H1 (cell line): ENCODE measurements around the gene HDDC3. TPM values are rescaled to one million over a fixed set of nuclear protein-coding genes. Genes with fewer than 3 reads are reported as not detected.

Experiments used
- CTCF ChIA-PET: fragments of 300-600 bp; sonication (Branson Sonifier 250); formaldehyde crosslinking; loops from one replicate; lab custom pipeline; 2021; ENCODE audit not compliant: partially characterized antibody; lab: Charles Lee
- POLR2A ChIA-PET: fragments of 300-600 bp; sonication (Branson Sonifier 250); formaldehyde crosslinking; loops from one replicate; lab custom pipeline; 2021; ENCODE audit warnings: inconsistent platforms; ENCODE audit not compliant: partially characterized antibody; lab: Charles Lee
- DNase-seq, 2 experiments: peaks; one replicate each; pipeline versions ENCODE4 v3.0.0 to v3.0.0-alpha.2; 2010 to 2022; ENCODE audit warnings: low spot score in 2 of 2, low read depth in 1 of 2, mixed read lengths in 1 of 2
- FAIRE-seq: peaks from 2 replicates; lab custom pipeline; 2011; peaks lifted over from hg19 to GRCh38; lab: Jason Lieb, UNC
- H2AFZ ChIP-seq: 2 replicates; pipeline ENCODE4 v1.8.1; 2012; ENCODE audit warnings: low read length, inconsistent platforms
- H2AK5ac ChIP-seq: 2 replicates; pipeline ENCODE4 v1.6.1; 2013; ENCODE audit warnings: low read depth, low read length
- H2BK120ac ChIP-seq: replicated peaks from 2 replicates; pipeline ENCODE3; 2013; ENCODE audit warnings: low read depth, low read length, inconsistent platforms
- H2BK12ac ChIP-seq: 2 replicates; pipeline ENCODE4 v1.6.1; 2013; ENCODE audit warnings: low read depth, low read length
- H2BK15ac ChIP-seq: 2 replicates; pipeline ENCODE4 v1.6.1; 2013; ENCODE audit warnings: low read length
- H2BK20ac ChIP-seq: 2 replicates; pipeline ENCODE4 v1.6.1; 2013; ENCODE audit warnings: low read length
- H2BK5ac ChIP-seq: 2 replicates; pipeline ENCODE4 v1.6.1; 2013; ENCODE audit warnings: low read depth, low read length
- H3K14ac ChIP-seq: 2 replicates; pipeline ENCODE4 v1.6.1; 2013; ENCODE audit warnings: inconsistent platforms; ENCODE audit not compliant: insufficient read length
- H3K18ac ChIP-seq: 2 replicates; pipeline ENCODE4 v1.6.1; 2013; ENCODE audit warnings: low read length; ENCODE audit errors: extremely low read depth
- H3K23ac ChIP-seq: 2 replicates; pipeline ENCODE4 v1.6.1; 2013; ENCODE audit warnings: inconsistent platforms; ENCODE audit not compliant: insufficient read length
- H3K23me2 ChIP-seq: 2 replicates; pipeline ENCODE4 v1.6.1; 2013; ENCODE audit warnings: low read depth, low read length
- H3K27ac ChIP-seq: 2 replicates; pipeline ENCODE4 v1.6.1; 2011; ENCODE audit warnings: low read depth, low read length, inconsistent platforms
- H3K27me3 ChIP-seq, 4 experiments: replicated peaks in 1 of 4; 1 replicate in 1 of 4; 2 replicates in 3 of 4; pipeline versions ENCODE4 v1.6.1 to v1.8.1; 2011 to 2013; ENCODE audit warnings: low read length in 3 of 4, mild to moderate bottlenecking in 3 of 4, inconsistent platforms in 2 of 4, mixed read lengths in 2 of 4, moderate library complexity in 1 of 4; ENCODE audit not compliant: control insufficient read depth in 3 of 4, insufficient read depth in 3 of 4; ENCODE audit errors: extremely low read depth in 1 of 4
- H3K36me3 ChIP-seq, 4 experiments: 2 replicates each; pipeline versions ENCODE4 v1.6.1 to v1.8.1; 2011 to 2013; ENCODE audit warnings: mild to moderate bottlenecking in 4 of 4, low read length in 3 of 4, moderate library complexity in 2 of 4, control low read depth in 1 of 4, inconsistent platforms in 1 of 4; ENCODE audit not compliant: insufficient read depth in 4 of 4, control insufficient read depth in 2 of 4
- H3K4ac ChIP-seq: replicated peaks from 2 replicates; pipeline ENCODE3; 2013; ENCODE audit warnings: low read length, low read depth, mixed read lengths, inconsistent platforms; ENCODE audit not compliant: insufficient read length
- H3K4me1 ChIP-seq, 4 experiments: replicated peaks in 1 of 4; 1 replicate in 1 of 4; 2 replicates in 3 of 4; pipeline versions ENCODE4 v1.6.1 to v1.8.1; 2011 to 2013; ENCODE audit warnings: low read length in 3 of 4, inconsistent platforms in 2 of 4, mixed read lengths in 1 of 4; ENCODE audit not compliant: insufficient read depth in 4 of 4, control insufficient read depth in 3 of 4
- H3K4me2 ChIP-seq, 2 experiments: 2 replicates each; pipeline versions ENCODE4 v1.6.1 to v1.8.1; 2011 to 2013; ENCODE audit warnings: low read depth in 2 of 2, low read length in 2 of 2, control low read depth in 1 of 2, inconsistent platforms in 1 of 2, mild to moderate bottlenecking in 1 of 2; ENCODE audit not compliant: insufficient read depth in 1 of 2
- H3K4me3 ChIP-seq, 4 experiments: fragments of 200-600, 300-600 bp in 1 of 4; sonication (generic), shearing (Covaris generic), sonication (Bioruptor Twin) in 1 of 4; 2 replicates each; pipeline versions ENCODE4 v1.5.1 to v1.8.1; 2011 to 2016; ENCODE audit warnings: low read length in 4 of 4, low read depth in 3 of 4, control low read depth in 2 of 4, inconsistent platforms in 2 of 4, mild to moderate bottlenecking in 2 of 4, mixed read lengths in 1 of 4, moderate library complexity in 1 of 4; ENCODE audit not compliant: insufficient read depth in 2 of 4; ENCODE audit errors: extremely low read depth in 1 of 4
- H3K56ac ChIP-seq: replicated peaks from 2 replicates; pipeline ENCODE3; 2013; ENCODE audit warnings: low read depth, mild to moderate bottlenecking, mixed read lengths, low read length, inconsistent platforms; ENCODE audit not compliant: insufficient read length
- H3K79me1 ChIP-seq: 2 replicates; pipeline ENCODE4 v1.6.1; 2013; ENCODE audit warnings: low read depth, low read length, control low read depth
- H3K79me2 ChIP-seq, 2 experiments: 2 replicates each; pipeline versions ENCODE4 v1.6.1 to v1.8.1; 2012 to 2013; ENCODE audit warnings: low read length in 2 of 2, mild to moderate bottlenecking in 2 of 2, inconsistent platforms in 1 of 2; ENCODE audit not compliant: insufficient read depth in 2 of 2, control insufficient read depth in 1 of 2
- H3K9ac ChIP-seq, 4 experiments: replicated peaks in 1 of 4; 1 replicate in 1 of 4; 2 replicates in 3 of 4; pipeline versions ENCODE4 v1.6.1 to v1.8.1; 2011 to 2013; ENCODE audit warnings: low read depth in 3 of 4, low read length in 3 of 4, control low read depth in 2 of 4, mild to moderate bottlenecking in 2 of 4, moderate library complexity in 2 of 4, inconsistent platforms in 1 of 4; ENCODE audit errors: extremely low read depth in 1 of 4
- H3K9me3 ChIP-seq, 2 experiments: 2 replicates each; pipeline versions ENCODE4 v1.6.1 to v1.8.1; 2012 to 2013; ENCODE audit warnings: mild to moderate bottlenecking in 2 of 2, moderate library complexity in 2 of 2, control low read depth in 1 of 2, inconsistent platforms in 1 of 2, low read depth in 1 of 2, low read length in 1 of 2, mixed read lengths in 1 of 2; ENCODE audit not compliant: insufficient read depth in 2 of 2
- H4K20me1 ChIP-seq, 2 experiments: replicated peaks in 1 of 2; 2 replicates each; pipeline versions ENCODE3 to v1.8.1; 2011 to 2013; ENCODE audit warnings: inconsistent platforms in 2 of 2, low read length in 2 of 2, mild to moderate bottlenecking in 1 of 2; ENCODE audit not compliant: insufficient read depth in 2 of 2, control insufficient read depth in 1 of 2
- H4K5ac ChIP-seq: 2 replicates; pipeline ENCODE4 v1.6.1; 2013; ENCODE audit warnings: low read length, low read depth, mixed read lengths, inconsistent platforms; ENCODE audit not compliant: insufficient read length
- H4K8ac ChIP-seq: 2 replicates; pipeline ENCODE4 v1.8.0; 2013; ENCODE audit warnings: mild to moderate bottlenecking, moderate library complexity, low read length, inconsistent platforms; ENCODE audit not compliant: insufficient read depth; ENCODE audit errors: extremely low read depth
- H4K91ac ChIP-seq: replicated peaks from 2 replicates; pipeline ENCODE3; 2013; ENCODE audit warnings: low read length, mixed read lengths, inconsistent platforms; ENCODE audit not compliant: insufficient read length
- CHD2 ChIP-seq: IDR thresholded peaks from 2 replicates; pipeline ENCODE4 v1.6.1; 2012; ENCODE audit warnings: low read length, improper control_type of control experiment
- CREB1 ChIP-seq: IDR thresholded peaks from 2 replicates; pipeline ENCODE4 v1.6.1; 2012; ENCODE audit warnings: inconsistent platforms
- GTF2F1 ChIP-seq: IDR thresholded peaks from 2 replicates; pipeline ENCODE4 v1.6.1; 2012; ENCODE audit warnings: low read depth, low read length, improper control_type of control experiment, borderline replicate concordance
- HDAC2 ChIP-seq, 2 experiments: fragments of 300-600 bp in 1 of 2; sonication (generic) in 1 of 2; IDR thresholded peaks; 2 replicates each; pipeline ENCODE4 v1.6.1; 2011 to 2012; ENCODE audit warnings: low read depth in 2 of 2, low read length in 2 of 2, mild to moderate bottlenecking in 2 of 2, moderate library complexity in 2 of 2, borderline replicate concordance in 1 of 2, inconsistent platforms in 1 of 2
- JUN ChIP-seq: IDR thresholded peaks from 2 replicates; pipeline ENCODE4 v1.6.1; 2011; ENCODE audit warnings: low read depth, mild to moderate bottlenecking, improper control_type of control experiment, low read length
- NRF1 ChIP-seq: IDR thresholded peaks from 2 replicates; pipeline ENCODE4 v1.6.1; 2011; ENCODE audit warnings: mild to moderate bottlenecking, low read depth, low read length, improper control_type of control experiment
- PHF8 ChIP-seq: fragments of 200-600 bp; sonication (generic); conservative IDR thresholded peaks from 2 replicates; pipeline ENCODE4 v1.7.1; 2012; ENCODE audit warnings: low read depth, mild to moderate bottlenecking, inconsistent platforms, low read length, moderate library complexity
- POLR2A ChIP-seq, 2 experiments: IDR thresholded peaks; 1 replicate in 1 of 2; 2 replicates in 1 of 2; pipeline ENCODE4 v1.6.1; 2011; ENCODE audit warnings: low read depth in 2 of 2, low read length in 2 of 2, mild to moderate bottlenecking in 2 of 2; ENCODE audit errors: control extremely low read depth in 1 of 2
- POU5F1 ChIP-seq: IDR thresholded peaks from 2 replicates; pipeline ENCODE4 v1.6.1; 2011; ENCODE audit warnings: low read depth, mild to moderate bottlenecking, low read length, moderate library complexity
- SUZ12 ChIP-seq: fragments of 200-600 bp; sonication (generic); IDR thresholded peaks from 2 replicates; pipeline ENCODE4 v1.6.1; 2012; ENCODE audit warnings: mild to moderate bottlenecking, inconsistent platforms, low read length, moderate library complexity, mixed read lengths
- TBP ChIP-seq: IDR thresholded peaks from 2 replicates; pipeline ENCODE4 v1.6.1; 2011; ENCODE audit warnings: low read depth, low read length, improper control_type of control experiment
- WGBS, 2 experiments: shearing (Covaris generic) in 1 of 2; methylation state at CpG; one replicate each; pipeline versions ENCODE4 v1.1.6 to v1.1.7; 2013 to 2015; ENCODE audit warnings: low lambda C conversion rate in 2 of 2, mixed read lengths in 2 of 2, inconsistent platforms in 1 of 2, low coverage in 1 of 2, missing lambda C conversion rate in 1 of 2; ENCODE audit not compliant: insufficient replicate concordance in 2 of 2, insufficient coverage in 1 of 2, insufficient read length in 1 of 2; ENCODE audit errors: extremely low coverage in 1 of 2, missing lambda C conversion rate in 1 of 2; 5-methylcytosine and 5-hydroxymethylcytosine counted together
- polyA plus RNA-seq, 7 experiments: library from polyadenylated mRNA; depleted of rRNA in 3 of 7; stranded (reverse) in 5 of 7; unstranded in 2 of 7; fragments of >200 nt in 5 of 7; fragments of 200-250 nt in 2 of 7; gene quantifications; 1 replicate in 5 of 7; 2 replicates in 1 of 7; 4 replicates in 1 of 7; pipeline versions ENCODE4 v1.2.1 to v1.2.3, GENCODE V29; 2011 to 2013; ENCODE audit warnings: missing spikeins in 2 of 7, mixed read lengths in 2 of 7
- total RNA-seq: library from RNA; stranded (reverse); fragmentation: NEBNext Ultra II Directional; extraction: Animal tissue kit (Norgen Biotek cat#: 25700); gene quantifications from 2 replicates; pipeline ENCODE4 v1.2.1, GENCODE V29; 2021

HDDC3 gene
- total and polyA plus RNA-seq, 2 of the 8 experiments (the other 6 are each of a cell fraction or from before 2014, with no cell fraction given) = 16.3 to 16.5 TPM

- Histone ChIP-seq H3K36me3 (no peaks in the 10 kb centered on the region; a peak in 3 of 8 replicates), H3K23me2 (no peaks in the 10 kb centered on the region), H2AFZ (no peak overlapping the region), H2BK15ac (no peak overlapping the region), H2BK5ac (no peak overlapping the region), H4K91ac (no peak overlapping the region), H3K56ac (no peak overlapping the region), H2BK20ac (no peak overlapping the region), H3K79me1 (no peaks in the 10 kb centered on the region), H3K79me2 (no peaks in the 10 kb centered on the region), H2AK5ac (no peak overlapping the region), H4K20me1 (peaks cover 2 to 3% of the 10 kb centered on the region in 2 experiments), H3K23ac (no peak overlapping the region), H3K4ac (no peak overlapping the region), H3K4me2 (no peak overlapping the region), H2BK12ac (no peak overlapping the region), H3K4me3 (no peak overlapping the region), H4K8ac (no peak overlapping the region), H2BK120ac (no peak overlapping the region), H3K9ac (no peak overlapping the region), H4K5ac (no peak overlapping the region), H3K27ac (no peak overlapping the region), H3K9me3 (no peaks in the 10 kb centered on the region), H3K14ac (no peak overlapping the region), H3K27me3 (no peaks in the 10 kb centered on the region), H3K18ac (no peak overlapping the region), H3K4me1 (peaks cover 0 to 2% (median 0%) of the 10 kb centered on the region in 4 experiments; a peak in 2 of 7 replicates)
- 96% methylated on average over 12 of the region's 12 CpGs; no CpG with 5 or more reads in 1 of the 2 experiments for WGBS, 2 experiments
- DNase-seq = no peak
- POLR2A ChIA-PET = interaction anchor here (0.6 kb wide), 1 partner anchor 13 kb away, joined by 3 read pairs; no protein-coding TSS in a partner anchor
- CTCF ChIA-PET = interaction anchor here (0.6 to 6.8 kb wide), 5 partner anchors 11 to 1441 kb away, joined by 4 to 87 read pairs (median 5); partner anchors contain the start of genes HDDC3, MAN2A2 and UNC45A
- TF ChIP-seq JUN (no peak), SUZ12 (no peak), GTF2F1 (no peak), NRF1 (no peak), HDAC2 (IDR thresholded peaks at IDR 0.05; ENCODE audit: borderline replicate concordance in 1 of 2, low read depth in 2 of 2, low read length in 2 of 2) (no peak), POLR2A (IDR thresholded peaks at IDR 0.05; ENCODE audit: control extremely low read depth in 1 of 2, low read depth in 2 of 2, low read length in 2 of 2) (no peak), TBP (no peak), PHF8 (no peak), CREB1 (no peak), CHD2 (no peak), POU5F1 (no peak)
- FAIRE-seq = no peak
These were observed 18.9 kb downstream of the HDDC3 start for GRCh38 chr15:90913398-90913944.
